SK-N-MC (cell line): Measurements from ENCODE around the gene PEX11G.

Experiments
- EZH2 ChIP-seq: fragments of 200-600 bp; sonication (generic); IDR thresholded peaks from one replicate; pipeline ENCODE4 v1.6.1; 2017; ENCODE audit warnings: antibody characterized with exemption
- FOXP2 ChIP-seq: optimal IDR thresholded peaks from 2 replicates; pipeline ENCODE3; 2011; ENCODE audit warnings: mild to moderate bottlenecking, moderate library complexity; ENCODE audit not compliant: insufficient read depth; ENCODE audit errors: extremely low read length, control extremely low read depth
- POLR2AphosphoS5 ChIP-seq: IDR thresholded peaks from 2 replicates; pipeline ENCODE4 v1.6.1; 2012; ENCODE audit warnings: mild to moderate bottlenecking, low read depth, low read length, borderline replicate concordance

DNA sequence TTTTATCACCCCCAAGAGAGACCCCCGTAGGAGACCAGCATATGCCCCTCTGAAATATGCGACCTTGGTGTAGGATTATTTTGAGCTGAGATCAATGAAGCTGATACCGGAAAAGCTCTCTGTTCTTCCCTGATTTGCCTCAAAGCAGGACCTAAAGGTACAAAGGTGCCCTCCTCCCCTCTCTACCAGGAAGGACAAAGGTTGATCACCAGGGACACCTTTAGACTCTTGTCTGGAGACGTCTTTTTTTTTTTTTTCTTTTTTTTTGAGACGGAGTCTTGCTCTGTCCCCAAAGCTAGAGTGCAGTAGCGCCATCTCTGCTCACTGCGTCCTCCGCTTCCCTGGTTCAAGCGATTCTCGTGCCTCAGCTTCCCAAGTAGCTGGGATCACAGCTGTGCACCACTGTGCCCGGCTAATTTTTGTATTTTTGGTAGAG lies 792 bp upstream of the PEX11G start:
- TF ChIP-seq POLR2AphosphoS5 (no peak), EZH2 (no peak), FOXP2 (no peak)
